ENCODE results near the gene PLA2G12B.

The PLA2G12B gene

GRCh38 chr10:72928798-72929197 is 25.8 kb downstream of the PLA2G12B start:
- H3K27ac ChIP-seq (replicated peaks): no peak overlapping the region
- no peak overlapping the region for H3K4me3 ChIP-seq (replicated peaks; ENCODE audit: insufficient read depth, low read length)
- no peak for DNase-seq (ENCODE audit: low read depth in 1 of 2, low spot score in 1 of 2)
- TF ChIP-seq REST (IDR thresholded peaks at IDR 0.05; ENCODE audit: insufficient replicate concordance, low read depth) (no peak), POLR2AphosphoS5 (IDR thresholded peaks at IDR 0.05; ENCODE audit: low read depth) (no peak)
- no peaks in the 10 kb centered on the region for H3K27me3 ChIP-seq (ENCODE audit: insufficient read depth, poor library complexity, severe bottlenecking)

GRCh38 chr10:72927485-72927884 is 27.1 kb downstream of the PLA2G12B start:
- DNase-seq (ENCODE audit: low read depth in 1 of 2, low spot score in 1 of 2): no peak
- Histone ChIP-seq H3K4me3 (replicated peaks; ENCODE audit: insufficient read depth, low read length) (no peak overlapping the region), H3K27me3 (ENCODE audit: insufficient read depth, poor library complexity, severe bottlenecking) (no peaks in the 10 kb centered on the region), H3K27ac (replicated peaks) (no peak overlapping the region)
- no peak for TF ChIP-seq SPI1 (IDR thresholded peaks at IDR 0.05; ENCODE audit: borderline replicate concordance, low read depth)
- no peak for TF ChIP-seq CTCF (IDR thresholded peaks at IDR 0.05; ENCODE audit: insufficient read depth, low read length)
- TF ChIP-seq REST (IDR thresholded peaks at IDR 0.05; ENCODE audit: insufficient replicate concordance, low read depth): no peak
- no peak for TF ChIP-seq GABPA (IDR thresholded peaks at IDR 0.05; ENCODE audit: low read depth)
- TF ChIP-seq POLR2AphosphoS5 (IDR thresholded peaks at IDR 0.05; ENCODE audit: low read depth): no peak

GRCh38 chr10:72925951-72926465 is 28.6 kb downstream of the PLA2G12B start:
- DNase-seq (ENCODE audit: low read depth in 1 of 2, low spot score in 1 of 2): no peak
- Histone ChIP-seq H3K4me3 (replicated peaks; ENCODE audit: insufficient read depth, low read length) (no peak overlapping the region), H3K27ac (replicated peaks) (no peak overlapping the region), H3K27me3 (ENCODE audit: insufficient read depth, poor library complexity, severe bottlenecking) (no peaks in the 10 kb centered on the region)
- TF ChIP-seq CTCF (IDR thresholded peaks at IDR 0.05; ENCODE audit: insufficient read depth, low read length) (no peak), REST (IDR thresholded peaks at IDR 0.05; ENCODE audit: insufficient replicate concordance, low read depth) (no peak), GABPA (IDR thresholded peaks at IDR 0.05; ENCODE audit: low read depth) (no peak), POLR2AphosphoS5 (IDR thresholded peaks at IDR 0.05; ENCODE audit: low read depth) (no peak), SPI1 (IDR thresholded peaks at IDR 0.05; ENCODE audit: borderline replicate concordance, low read depth) (no peak)

Measured in HL-60 (cell line).